GM19467 (cell line): ENCODE data around the gene HSD17B8.

Source experiments
- ATAC-seq: cut with Tn5 transposase; IDR thresholded peaks from one replicate; pipeline ENCODE4 v1.9.1; 2021; ENCODE audit warnings: mild to moderate bottlenecking, moderate library complexity; ENCODE audit not compliant: unreplicated experiment

The HSD17B8 gene

DNA sequence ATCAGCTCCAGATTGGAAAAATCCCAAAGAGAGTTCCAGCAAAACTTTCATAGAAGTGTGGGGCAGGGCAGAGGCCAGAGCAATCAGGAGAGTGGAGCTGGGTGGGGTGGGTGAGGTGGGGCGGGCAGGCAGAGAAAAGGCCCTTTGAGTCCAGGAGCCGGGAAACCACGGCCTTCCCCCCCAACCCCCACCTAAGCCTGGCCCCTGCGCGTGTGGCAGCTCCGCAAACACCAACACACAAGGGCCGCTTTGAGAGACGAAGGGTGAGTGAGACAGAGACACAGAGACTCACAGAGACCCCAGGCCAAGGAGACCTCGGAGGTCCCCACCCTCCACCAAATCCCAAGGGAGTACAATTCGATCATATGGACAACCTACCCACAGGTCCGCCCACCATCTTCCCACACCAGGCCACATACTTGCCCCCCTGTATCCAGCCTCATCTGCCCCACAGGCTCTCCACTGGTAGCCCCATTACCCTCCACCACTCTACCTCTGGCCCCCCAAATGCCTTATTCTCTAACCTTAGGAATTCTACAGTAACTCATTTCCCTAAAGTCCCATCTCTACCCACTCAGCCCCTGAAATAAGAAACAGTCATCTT is 13.8 kb upstream of the HSD17B8 start:
- ATAC-seq = no peak

DNA sequence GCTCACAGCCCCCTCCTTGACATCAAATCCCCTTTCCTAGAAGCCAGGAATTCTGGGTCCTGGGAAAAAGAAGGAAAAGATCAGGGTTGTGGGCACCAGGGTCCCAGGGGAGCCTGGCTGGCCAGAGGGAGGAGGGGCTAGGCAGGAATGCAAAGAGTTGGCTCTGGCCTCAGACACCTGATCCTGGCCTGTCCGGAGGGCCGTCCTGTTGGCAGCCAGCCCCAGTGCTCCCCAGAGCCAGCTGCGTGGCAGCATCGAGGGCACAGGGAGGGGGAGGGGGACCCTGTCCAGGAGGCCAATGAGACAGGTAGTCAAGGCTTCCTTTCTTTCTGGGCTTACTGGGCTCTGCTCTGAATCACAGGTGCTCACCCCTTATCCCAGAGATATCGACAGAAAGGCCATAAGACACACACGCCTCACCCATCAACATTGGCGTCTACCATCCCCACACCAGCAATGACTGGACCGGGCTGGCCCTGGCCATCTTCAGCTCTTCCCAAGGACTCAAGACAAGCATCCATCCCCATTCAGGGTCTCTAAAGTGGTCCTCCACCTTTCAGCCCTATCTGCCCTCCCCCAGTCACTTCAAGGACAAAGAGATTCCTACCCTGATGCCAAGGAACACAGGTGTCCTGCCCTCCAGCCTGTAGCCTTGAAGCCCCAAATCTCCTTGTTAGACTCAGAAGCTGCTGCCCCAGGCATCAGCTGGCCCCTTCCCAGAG is 12.9 kb upstream of the HSD17B8 start:
- ATAC-seq = no peak

DNA sequence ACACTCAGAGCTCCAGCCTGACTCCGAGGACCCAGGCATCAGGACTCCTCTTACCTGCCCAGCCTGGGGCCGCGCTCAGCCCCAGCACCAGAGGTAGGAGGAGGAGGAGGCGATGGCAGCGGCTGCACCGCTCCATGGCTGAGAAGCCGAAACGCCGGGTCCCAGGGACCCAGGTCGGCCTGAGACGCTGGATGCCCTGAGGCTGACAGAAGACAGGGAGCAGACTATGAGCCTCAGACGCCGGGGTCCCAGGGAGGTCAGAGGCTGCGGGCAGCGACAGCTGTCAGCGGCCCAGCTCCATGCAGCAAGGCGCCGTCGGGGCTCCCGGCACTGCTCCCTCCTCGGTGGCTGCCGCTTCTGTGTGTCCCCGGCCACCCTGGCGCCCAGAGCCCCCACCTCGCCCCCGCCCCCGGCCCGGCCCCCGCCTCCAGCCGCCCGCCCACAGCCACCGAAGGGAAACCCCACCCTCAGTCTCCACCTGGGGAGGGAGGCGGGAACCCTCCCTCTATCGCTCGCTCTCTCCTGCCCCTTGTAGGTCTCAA is 12.3 kb upstream of the HSD17B8 start, which contains the start of gene COL11A2:
Gene COL11A2, minus strand, starts transcription at position 363 of the 542 bp plus-strand sequence. Its CDS starts 227 bp downstream, at position 136.
- ATAC-seq = no peak

DNA sequence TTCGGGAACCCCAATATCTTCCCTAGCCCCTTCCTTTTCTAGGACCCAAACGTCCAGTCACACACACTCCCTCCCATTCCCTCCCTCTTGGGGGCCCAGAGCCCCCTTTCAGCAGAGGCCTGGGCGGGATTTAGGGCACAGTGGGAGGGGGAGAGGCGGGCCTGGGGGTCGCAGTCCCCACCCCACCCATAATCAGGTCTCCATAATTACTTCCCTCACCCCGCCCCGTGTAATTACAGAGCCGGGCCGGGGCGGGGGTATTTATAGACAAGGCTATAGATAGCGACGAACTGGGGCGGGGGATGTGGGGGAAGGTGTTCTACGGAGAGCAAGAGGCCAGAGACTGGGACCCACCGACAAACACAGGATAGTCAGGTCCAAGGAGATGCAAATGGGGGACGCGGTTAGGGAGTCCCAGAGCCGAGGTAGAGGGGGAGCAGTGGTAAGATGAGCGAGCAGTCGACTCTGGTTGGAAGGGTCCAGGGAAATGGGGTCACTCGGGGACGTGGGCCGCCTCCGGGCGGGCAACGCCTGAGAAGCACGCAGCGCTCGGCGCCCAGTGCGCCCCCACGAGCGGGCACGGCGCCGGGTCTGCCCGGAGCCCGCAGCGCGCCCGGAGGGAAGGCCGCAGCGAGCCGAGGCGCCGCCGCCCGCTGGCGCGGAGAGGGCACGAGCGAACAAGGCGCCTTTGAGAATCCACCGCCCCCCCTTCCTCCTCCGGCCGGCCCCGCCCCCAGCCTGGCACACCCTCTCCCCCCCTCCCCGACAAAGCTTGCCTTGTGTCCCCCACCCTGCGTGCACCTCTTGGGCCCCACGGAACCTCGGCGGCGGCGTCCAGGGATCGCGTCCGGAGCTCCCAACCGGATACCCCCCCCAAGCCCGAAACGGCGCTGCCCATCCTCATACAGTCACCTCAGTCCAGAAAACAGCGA is 11.5 kb upstream of the HSD17B8 start:
- ATAC-seq = no peak

DNA sequence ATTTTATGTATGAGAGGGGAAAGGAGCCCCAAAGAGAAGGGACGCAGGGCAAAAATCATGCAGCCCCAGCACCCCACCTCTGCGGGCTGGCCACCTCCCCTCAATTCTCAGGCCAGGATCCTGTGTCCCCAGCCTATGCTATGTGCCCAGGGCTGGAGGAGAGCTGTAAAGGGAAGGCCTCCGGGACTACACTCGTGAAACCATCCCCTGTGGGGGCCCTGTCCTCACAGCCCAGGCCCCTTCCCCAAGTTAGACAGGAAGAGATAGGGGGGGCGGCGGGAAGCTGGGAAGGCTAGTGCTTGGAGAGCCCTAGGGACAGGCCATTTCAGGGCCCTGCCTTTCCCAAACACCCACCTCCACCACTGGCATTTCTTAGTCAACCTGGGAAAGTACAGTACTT is 10.8 kb upstream of the HSD17B8 start:
- no peak for ATAC-seq

DNA sequence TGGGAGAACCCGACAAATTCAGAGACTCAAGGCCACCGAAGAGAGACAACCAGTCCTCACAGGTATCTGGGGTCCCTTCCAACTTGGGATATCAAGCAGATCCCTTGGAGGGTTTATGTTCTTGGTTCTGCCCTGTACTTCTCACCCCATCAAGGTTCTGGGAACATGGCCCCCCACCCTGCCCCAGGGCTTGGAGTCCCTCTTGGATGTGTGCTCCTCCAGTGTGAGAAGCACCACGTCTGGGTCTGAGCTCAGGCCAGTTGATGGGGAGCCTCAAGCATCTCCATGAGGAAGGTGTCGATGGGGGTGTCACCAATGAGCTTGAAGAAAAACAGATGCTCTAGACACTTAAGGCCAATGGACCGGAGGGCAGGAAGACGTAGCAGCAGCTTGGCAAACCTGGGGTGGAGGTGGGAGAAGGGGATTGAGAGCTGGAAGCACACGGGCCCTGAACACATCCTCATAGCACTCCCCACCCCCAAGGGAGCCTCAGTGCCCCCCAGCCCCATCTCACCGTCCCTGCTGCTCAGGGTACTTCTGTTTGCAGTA is 9.9 kb upstream of the HSD17B8 start:
- ATAC-seq = no peak

DNA sequence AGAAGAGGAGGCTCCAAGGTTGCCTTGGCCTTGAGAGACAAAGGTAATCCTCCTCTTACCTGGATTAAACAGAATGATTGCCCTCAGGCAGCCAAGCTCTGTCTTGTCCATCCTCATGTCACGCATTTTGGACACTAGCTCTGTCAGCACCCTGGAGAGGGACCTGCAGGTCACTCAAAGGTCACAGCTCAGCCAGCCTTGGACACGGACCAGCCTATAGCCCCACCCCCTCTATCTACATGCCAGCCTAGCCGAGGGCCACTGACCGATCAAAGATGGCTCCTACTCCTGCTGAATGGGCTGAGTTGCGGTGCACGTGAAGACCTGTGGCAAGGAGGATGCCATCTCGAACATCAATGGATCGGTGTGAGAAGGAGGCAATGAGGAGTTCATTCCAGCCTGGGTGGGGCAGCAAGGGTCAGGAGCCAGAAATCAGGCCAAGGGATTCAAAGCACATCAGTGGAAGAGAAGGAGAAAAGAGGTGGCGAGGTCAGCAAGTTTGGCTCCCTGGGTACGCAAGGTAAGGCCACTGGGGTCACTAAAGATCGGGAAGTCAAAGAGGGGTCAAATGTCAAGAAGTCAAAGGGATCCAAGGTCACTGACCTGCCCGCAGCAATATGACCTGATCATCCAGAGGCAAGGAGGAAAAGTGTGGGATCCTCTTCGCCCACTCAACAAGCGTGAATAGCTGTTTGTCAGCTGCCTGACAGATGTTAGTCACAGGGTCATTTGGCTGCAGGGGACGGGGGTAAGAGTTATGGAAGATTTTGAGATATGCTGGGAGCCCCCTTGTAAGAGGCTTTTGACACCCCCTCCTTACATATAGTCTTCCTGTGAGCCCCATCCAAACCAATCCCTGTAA is 8.9 kb upstream of the HSD17B8 start:
- no peak for ATAC-seq

DNA sequence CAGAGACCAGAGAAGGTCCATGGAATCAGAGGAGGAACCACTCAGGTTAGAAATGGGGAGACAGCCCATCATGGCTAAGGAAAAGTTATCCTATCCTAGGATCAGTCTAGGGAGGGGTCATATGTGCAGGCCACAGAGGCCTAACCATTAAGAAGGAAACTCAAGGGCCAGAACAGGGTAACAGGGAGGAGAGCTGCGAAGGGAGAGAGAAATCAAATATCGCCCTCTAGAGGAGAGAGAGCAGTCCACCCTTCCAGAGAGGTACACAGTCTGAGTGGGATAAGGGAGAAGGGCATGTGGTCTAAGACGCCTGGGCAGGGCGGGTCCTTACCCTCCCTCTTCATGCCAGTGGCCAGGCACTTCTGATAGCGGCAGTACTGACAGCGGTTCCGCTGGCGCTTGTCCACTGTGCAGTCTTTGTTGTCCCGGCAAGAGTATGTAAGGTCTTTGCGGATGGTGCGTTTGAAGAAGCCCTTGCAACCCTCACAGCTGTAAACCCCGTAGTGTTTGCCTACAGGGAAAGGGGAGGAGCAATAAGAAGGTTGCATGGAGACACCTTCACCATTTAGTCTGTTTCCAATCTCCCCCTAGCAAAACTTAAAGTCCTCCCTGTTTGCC is 6.9 kb upstream of the HSD17B8 start:
- ATAC-seq = no peak

DNA sequence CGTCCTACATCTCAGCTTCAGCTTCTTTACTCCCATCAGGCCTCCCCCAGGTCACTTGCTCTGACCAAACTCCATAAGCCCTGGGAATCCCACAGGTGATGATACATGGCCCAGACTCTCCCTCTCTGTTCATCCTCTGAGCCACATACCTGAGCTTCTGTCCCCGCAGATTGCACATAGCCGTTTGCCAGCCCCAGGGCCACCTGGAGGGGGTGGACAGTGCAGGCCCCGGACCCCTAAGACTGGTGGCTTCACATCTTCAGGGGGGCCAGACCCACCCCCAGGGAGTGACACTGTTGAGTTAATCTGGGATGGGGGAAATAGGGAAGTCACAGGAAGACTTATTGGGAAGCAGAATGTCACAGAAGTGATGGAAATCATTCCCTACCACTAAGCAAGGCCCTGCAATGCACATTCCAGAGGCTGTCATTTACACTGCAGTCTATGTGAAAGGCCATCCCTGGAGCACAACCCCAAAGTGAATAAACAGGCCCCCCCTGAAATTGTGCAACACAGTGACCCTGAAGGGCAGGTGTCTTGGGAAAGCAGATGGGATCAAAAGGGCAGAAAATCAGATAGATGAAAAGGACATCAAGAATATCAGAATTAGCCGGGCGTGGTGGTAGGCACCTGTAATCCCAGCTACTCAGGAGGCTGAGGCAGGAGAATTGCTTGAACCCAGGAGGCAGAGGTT is 6.1 kb upstream of the HSD17B8 start:
- no peak for ATAC-seq

DNA sequence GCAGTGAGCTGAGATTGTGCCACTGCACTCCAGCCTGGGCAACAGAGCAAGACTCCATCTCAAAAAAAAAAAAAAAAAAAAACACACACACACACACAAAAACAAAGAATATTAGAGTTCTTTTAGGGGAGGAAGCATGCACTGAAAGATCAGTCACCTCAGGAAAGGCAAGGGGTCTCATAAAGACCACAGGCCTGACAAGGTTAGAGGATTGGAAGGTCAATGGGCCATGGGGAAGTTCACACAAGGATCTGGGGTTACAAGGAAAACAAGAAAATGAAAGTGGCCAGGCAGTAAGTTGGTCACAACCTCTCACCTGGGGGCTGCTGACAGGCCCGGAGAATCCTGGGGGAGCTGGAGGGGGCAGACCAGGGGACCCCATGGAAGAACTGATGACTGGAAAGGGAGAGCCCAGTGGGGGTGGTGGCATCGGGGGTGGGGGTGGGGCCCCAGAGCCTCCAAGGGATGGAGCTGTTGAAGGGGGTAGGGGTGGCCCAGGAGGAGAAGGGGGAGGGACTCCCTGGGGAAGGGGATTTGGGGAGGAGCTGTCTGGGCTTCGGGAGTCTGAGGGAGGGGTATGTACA is 5.5 kb upstream of the HSD17B8 start:
- ATAC-seq = no peak

DNA sequence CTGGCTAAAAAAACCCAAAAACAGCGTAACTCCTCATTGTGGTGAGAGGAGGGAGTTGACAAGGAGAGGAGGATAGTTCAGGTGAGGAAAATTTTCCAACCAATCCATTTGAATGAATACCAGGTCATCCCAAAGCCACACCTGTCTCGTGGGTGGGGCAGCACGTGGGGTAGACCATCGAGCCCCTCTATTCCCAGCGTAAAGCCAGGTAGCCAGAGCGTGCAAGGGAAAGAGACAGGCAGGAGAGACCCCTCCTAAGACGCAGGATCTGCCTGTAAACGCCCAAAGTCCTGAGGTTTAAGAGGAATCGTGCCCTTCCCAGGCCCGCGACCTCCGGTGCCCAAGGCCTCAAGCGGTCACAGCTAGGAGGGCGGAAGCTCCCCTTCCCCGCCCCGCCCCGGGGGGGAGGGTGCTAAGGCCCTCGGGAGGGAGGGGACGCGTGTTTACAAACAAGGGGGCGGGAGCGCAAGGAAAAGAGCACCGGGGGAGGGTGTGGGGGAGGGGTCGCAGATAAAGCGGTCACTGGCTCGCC is 4.7 kb upstream of the HSD17B8 start:
- ATAC-seq = peak; percentile 13

DNA sequence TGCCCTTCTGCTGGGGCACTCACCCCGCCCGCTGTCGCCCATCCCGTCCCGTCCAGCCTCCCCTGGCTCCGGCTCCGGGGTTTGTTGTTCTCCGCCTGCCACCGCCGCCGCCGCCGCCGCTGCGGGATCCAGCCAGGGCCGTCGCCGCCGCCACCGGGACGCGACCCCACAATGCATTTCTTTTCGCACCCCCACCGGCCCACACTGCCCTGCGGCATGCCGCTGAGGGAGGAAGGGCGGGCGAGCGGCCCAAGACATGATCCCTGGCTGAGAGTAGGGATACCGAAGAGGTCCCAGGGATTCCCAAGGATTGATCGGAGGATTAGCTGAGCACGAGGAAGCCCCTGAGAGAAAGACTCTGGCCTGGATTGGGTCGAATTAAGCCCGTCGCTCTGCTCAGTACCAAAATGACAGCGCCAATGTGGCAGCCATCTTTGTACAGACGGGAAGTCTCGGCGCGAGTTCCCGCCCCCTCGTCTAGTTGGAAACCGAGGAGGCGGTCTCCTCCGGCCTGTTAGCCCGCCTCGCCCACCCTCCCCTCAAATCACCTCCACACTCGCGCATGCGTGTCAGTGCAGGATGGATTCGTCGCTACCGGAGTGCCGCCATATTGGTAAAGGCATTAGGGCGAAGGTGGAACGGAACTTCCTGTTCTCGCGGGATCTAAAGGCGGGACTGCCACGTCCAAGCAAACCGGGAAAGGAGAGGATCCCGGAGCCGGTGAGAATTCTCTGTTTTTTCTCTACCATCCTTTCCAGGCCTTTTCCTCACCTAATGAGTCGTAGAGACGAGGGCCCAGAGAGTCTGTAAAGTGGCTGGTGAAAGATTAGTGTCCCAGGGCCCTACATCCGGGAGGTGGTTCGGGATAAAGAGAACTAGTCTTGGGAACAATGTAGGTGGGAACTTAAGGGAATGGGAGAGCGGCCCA is 4.0 kb upstream of the HSD17B8 start, which contains the start of the genes RXRB and SLC39A7:
Gene RXRB, minus strand, starts transcription at position 447 of the 928 bp plus-strand sequence. Its CDS starts 189 bp downstream, at position 258.
Gene SLC39A7, plus strand, starts transcription at position 649 of the 928 bp plus-strand sequence. CDS start 379 bp downstream, outside the sequence.
- ATAC-seq = peak; percentile 45

DNA sequence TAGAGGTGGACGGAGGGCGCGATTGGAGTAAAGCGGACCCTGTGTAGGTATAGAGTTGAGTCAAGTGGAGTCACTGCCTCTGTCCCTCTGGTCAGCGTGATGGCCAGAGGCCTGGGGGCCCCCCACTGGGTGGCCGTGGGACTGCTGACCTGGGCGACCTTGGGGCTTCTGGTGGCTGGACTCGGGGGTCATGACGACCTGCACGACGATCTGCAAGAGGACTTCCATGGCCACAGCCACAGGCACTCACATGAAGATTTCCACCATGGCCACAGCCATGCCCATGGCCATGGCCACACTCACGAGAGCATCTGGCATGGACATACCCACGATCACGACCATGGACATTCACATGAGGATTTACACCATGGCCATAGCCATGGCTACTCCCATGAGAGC is 3.3 kb upstream of the HSD17B8 start:
- ATAC-seq = peak; percentile 2

DNA sequence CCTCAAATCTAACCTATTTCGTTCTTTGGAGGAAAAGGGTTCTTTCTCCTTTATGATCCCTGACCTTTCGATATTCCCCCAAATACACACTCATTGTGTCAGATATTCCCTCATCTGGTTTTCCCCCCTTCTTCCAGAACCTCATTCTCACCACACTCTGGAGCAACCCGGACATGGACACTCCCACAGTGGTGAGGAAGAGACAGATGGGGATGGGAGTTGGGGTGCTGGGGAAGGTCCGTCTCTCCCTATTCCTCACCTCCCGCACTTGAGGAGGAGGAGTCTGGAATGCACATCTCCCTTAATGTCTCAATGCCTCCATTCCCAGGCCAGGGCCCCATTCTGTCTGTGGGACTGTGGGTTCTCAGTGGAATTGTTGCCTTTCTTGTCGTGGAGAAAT is 2.5 kb upstream of the HSD17B8 start:
- no peak for ATAC-seq

DNA sequence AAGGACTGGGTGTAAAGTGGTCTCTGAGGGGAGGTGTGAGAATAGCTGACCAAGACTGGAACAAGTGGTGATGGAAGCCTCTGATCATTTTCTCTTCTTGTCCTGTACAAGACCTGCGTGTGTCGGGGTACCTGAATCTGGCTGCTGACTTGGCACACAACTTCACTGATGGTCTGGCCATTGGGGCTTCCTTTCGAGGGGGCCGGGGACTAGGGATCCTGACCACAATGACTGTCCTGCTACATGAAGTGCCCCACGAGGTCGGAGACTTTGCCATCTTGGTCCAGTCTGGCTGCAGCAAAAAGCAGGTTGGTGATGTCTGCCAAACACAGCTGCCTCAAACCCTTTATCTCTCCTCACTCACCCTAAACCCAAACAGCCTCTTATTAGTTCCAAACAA is 1.7 kb upstream of the HSD17B8 start:
- no peak for ATAC-seq

DNA sequence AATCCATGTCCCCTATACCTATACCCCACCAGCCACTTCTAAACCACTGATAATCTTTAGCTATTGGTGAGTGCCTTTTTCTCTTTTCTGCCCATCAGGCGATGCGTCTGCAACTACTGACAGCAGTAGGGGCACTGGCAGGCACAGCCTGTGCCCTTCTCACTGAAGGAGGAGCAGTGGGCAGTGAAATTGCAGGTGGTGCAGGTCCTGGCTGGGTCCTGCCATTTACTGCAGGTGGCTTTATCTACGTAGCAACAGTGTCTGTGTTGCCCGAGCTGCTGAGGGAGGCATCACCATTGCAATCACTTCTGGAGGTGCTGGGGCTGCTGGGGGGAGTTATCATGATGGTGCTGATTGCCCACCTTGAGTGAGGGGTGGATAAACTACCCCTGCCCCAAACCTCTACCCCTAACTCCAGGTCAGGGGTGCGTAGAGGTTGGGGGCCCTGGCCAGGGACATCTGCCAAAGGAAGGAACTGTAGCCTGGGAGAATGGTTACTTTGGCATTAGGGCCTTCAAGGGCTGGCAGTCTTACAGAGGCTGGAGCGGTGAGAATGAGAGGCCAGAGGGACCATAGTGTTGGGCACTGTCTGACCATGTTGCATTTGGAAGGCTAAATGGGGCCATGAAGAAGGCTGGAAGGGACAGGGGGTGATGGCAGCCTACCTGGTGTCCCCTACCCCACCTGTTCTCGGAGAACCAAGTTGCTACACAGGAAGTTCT is 851 bp upstream of the HSD17B8 start:
- no peak for ATAC-seq

DNA sequence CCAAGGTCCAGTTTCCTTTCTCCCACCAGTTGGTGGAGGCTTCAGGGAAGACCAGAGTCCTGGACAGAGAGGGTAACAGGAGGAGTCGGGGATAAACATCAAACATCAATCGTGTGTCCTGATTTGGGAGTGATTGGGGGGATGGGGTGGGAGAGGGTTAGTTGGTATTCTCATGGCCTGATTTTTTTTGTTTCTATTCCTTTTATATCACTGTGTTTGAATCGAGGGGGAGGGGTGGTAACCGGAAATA is 365 bp upstream of the HSD17B8 start:
- no peak for ATAC-seq
